HG03280 (cell line): ENCODE measurements around the gene CXCL17.
"Not testable (repeated sequence)": the region's sequence is repeated elsewhere in the genome, so short reads cannot be mapped to it uniquely, and the experiment has no call there.

Source experiments
- ATAC-seq: cut with Tn5 transposase; IDR thresholded peaks from one replicate; pipeline ENCODE4 v1.9.1; 2021; ENCODE audit warnings: mild to moderate bottlenecking, moderate library complexity; ENCODE audit not compliant: unreplicated experiment

Gene CXCL17

GRCh38 chr19:42442833-42443232, at the start of gene CXCL17:
TSS of gene CXCL17 (minus strand) at chr19:42442946. CDS start at chr19:42442832, 114 bp downstream.
- ATAC-seq = no peak

GRCh38 chr19:42488783-42489521, 46.2 kb upstream of the CXCL17 start:
- ATAC-seq = no peak

GRCh38 chr19:42487798-42488178, 45.0 kb upstream of the CXCL17 start:
- no peak for ATAC-seq

GRCh38 chr19:42487032-42487797, 44.5 kb upstream of the CXCL17 start:
- ATAC-seq = no peak

- not testable (repeated sequence) for ATAC-seq
Observed at GRCh38 chr19:42485036-42485435, 42.3 kb upstream of the CXCL17 start.

- ATAC-seq = no peak
Observed at GRCh38 chr19:42480335-42481095, 37.8 kb upstream of the CXCL17 start.

GRCh38 chr19:42479736-42480135, 37.0 kb upstream of the CXCL17 start:
- ATAC-seq = no peak

- no peak for ATAC-seq
Observed at GRCh38 chr19:42478765-42479311, 36.1 kb upstream of the CXCL17 start.

- ATAC-seq = no peak
Observed at GRCh38 chr19:42477933-42478332, 35.2 kb upstream of the CXCL17 start.

GRCh38 chr19:42477117-42477516, 34.4 kb upstream of the CXCL17 start:
- no peak for ATAC-seq

GRCh38 chr19:42475366-42475765, 32.6 kb upstream of the CXCL17 start:
- no peak for ATAC-seq

GRCh38 chr19:42474743-42475142, 32.0 kb upstream of the CXCL17 start:
- ATAC-seq = no peak

GRCh38 chr19:42473686-42474085, 30.9 kb upstream of the CXCL17 start:
- ATAC-seq = no peak

- ATAC-seq = no peak
Observed at GRCh38 chr19:42472402-42473147, 29.8 kb upstream of the CXCL17 start.

GRCh38 chr19:42471554-42472249, 29.0 kb upstream of the CXCL17 start:
- ATAC-seq = no peak

- no peak for ATAC-seq
Observed at GRCh38 chr19:42469311-42470235, 26.8 kb upstream of the CXCL17 start.

GRCh38 chr19:42468273-42468796, 25.6 kb upstream of the CXCL17 start:
- no peak for ATAC-seq

GRCh38 chr19:42467183-42467760, 24.5 kb upstream of the CXCL17 start:
- no peak for ATAC-seq
